DMS114 treated with DMSO at 0.1 percent for 48 hours (cell line): ENCODE measurements around the gene ATP6V0B.

Experiments used
- DNase-seq: peaks from one replicate; lab custom pipeline; 2025; ENCODE audit not compliant: unreplicated experiment; lab: John Stamatoyannopoulos, UW

Gene ATP6V0B

GRCh38 chr1:43982808-43983207 lies 8.0 kb downstream of the ATP6V0B start:
- no peak for DNase-seq

GRCh38 chr1:43983253-43983899 lies 8.6 kb downstream of the ATP6V0B start:
- DNase-seq = no peak

GRCh38 chr1:43984855-43985254 lies 10.1 kb downstream of the ATP6V0B start:
- DNase-seq = no peak

- no peak for DNase-seq
Measured at GRCh38 chr1:43985984-43986595, 11.3 kb downstream of the ATP6V0B start.

- peak; percentile 28 for DNase-seq
Measured at GRCh38 chr1:43986712-43987111, 12.0 kb downstream of the ATP6V0B start.

- DNase-seq = no peak
Measured at GRCh38 chr1:43987159-43987902, 12.6 kb downstream of the ATP6V0B start.

- no peak for DNase-seq
Measured at GRCh38 chr1:43990271-43991199, 15.8 kb downstream of the ATP6V0B start.

- DNase-seq = no peak
Measured at GRCh38 chr1:43991200-43991475, 16.4 kb downstream of the ATP6V0B start.

- DNase-seq = peak; percentile 72
Measured at GRCh38 chr1:43991476-43992231, 16.9 kb downstream of the ATP6V0B start, which contains the start of gene CCDC24. CCDC24 (plus strand) TSS chr1:43991599; CDS start chr1:43991879, 280 bp downstream.

- DNase-seq = no peak
Measured at GRCh38 chr1:43992232-43992995, 17.7 kb downstream of the ATP6V0B start.

GRCh38 chr1:43993206-43993914 lies 18.6 kb downstream of the ATP6V0B start:
- no peak for DNase-seq

GRCh38 chr1:43994071-43994470 lies 19.3 kb downstream of the ATP6V0B start:
- no peak for DNase-seq

GRCh38 chr1:43994794-43995790 lies 20.3 kb downstream of the ATP6V0B start:
- peak; percentile 21 for DNase-seq

GRCh38 chr1:43995984-43996732 lies 21.4 kb downstream of the ATP6V0B start:
- DNase-seq = no peak

GRCh38 chr1:43996733-43997115 lies 22.0 kb downstream of the ATP6V0B start:
- DNase-seq = no peak

- DNase-seq = no peak
Measured at GRCh38 chr1:43997295-43997999, 22.7 kb downstream of the ATP6V0B start.

GRCh38 chr1:43998000-43998378 lies 23.2 kb downstream of the ATP6V0B start:
- DNase-seq = no peak
